Measurements from ENCODE around the gene YPEL5. TPM values are rescaled to one million over a fixed set of nuclear protein-coding genes. Genes with fewer than 3 reads are reported as not detected.

The YPEL5 gene
- total and polyA plus RNA-seq, 10 donors = 68.2 to 139 (median 94.3) TPM

GRCh38 chr2:30113617-30114293, 33.1 kb upstream of the YPEL5 start:
- TF ChIP-seq POLR2AphosphoS5 (IDR thresholded peaks at IDR 0.05) (no peak), CTCF (IDR thresholded peaks at IDR 0.05 in 8 of 11, conservative IDR thresholded peaks at IDR 0.05 in 3 of 11) (no peak), POLR2A (IDR thresholded peaks at IDR 0.05) (no peak)
- no peaks in the 10 kb centered on the region for H3K9me3 ChIP-seq
- H3K4me1 ChIP-seq = peaks cover 0 to 7% (median 3%) of the 10 kb centered on the region in 6 donors
- no peak for DNase-seq
- 51 to 75% (median 65%) methylated on average over 5 of the region's 5 CpGs for WGBS, 5 donors
- intact Hi-C loops (cut with DNase I; ENCODE audit: low total_unique reads) = loop anchor here (2.0 kb wide), 1 partner anchor 23 kb away; no protein-coding TSS in a partner anchor
- no peaks in the 10 kb centered on the region for H3K36me3 ChIP-seq
- H3K27ac ChIP-seq = no peak overlapping the region
- no peak overlapping the region for H3K4me3 ChIP-seq
- H3K27me3 ChIP-seq (replicated peaks in 1 of 7) = no peaks in the 10 kb centered on the region

- Histone ChIP-seq H3K9me3 (no peaks in the 10 kb centered on the region), H3K4me3 (no peak overlapping the region), H3K27ac (no peak overlapping the region), H3K27me3 (replicated peaks in 1 of 7) (no peaks in the 10 kb centered on the region), H3K4me1 (peaks cover 0 to 7% (median 3%) of the 10 kb centered on the region in 6 donors), H3K36me3 (no peaks in the 10 kb centered on the region)
- TF ChIP-seq POLR2A (IDR thresholded peaks at IDR 0.05) (no peak), POLR2AphosphoS5 (IDR thresholded peaks at IDR 0.05) (no peak), CTCF (IDR thresholded peaks at IDR 0.05 in 8 of 11, conservative IDR thresholded peaks at IDR 0.05 in 3 of 11) (peak; percentile 46 to 87 (median 81))
- peak; percentile 78 for DNase-seq
- intact Hi-C loops (cut with DNase I; ENCODE audit: low total_unique reads) = loop anchor here (2.0 kb wide), 1 partner anchor 25 kb away; no protein-coding TSS in a partner anchor
- WGBS, 5 donors = 54 to 66% (median 58%) methylated on average over 19 of the region's 19 CpGs
Observed at GRCh38 chr2:30115141-30115980, 31.4 kb upstream of the YPEL5 start.

GRCh38 chr2:30115981-30116285, 30.9 kb upstream of the YPEL5 start:
- no peak for DNase-seq
- H3K4me1 ChIP-seq = peaks cover 0 to 7% (median 3%) of the 10 kb centered on the region in 6 donors
- no peaks in the 10 kb centered on the region for H3K9me3 ChIP-seq
- no peak overlapping the region for H3K4me3 ChIP-seq
- TF ChIP-seq POLR2A (IDR thresholded peaks at IDR 0.05) (no peak), CTCF (IDR thresholded peaks at IDR 0.05 in 8 of 11, conservative IDR thresholded peaks at IDR 0.05 in 3 of 11) (peak in 4 of 11 experiments; percentile 6 to 44 (median 34)), POLR2AphosphoS5 (IDR thresholded peaks at IDR 0.05) (no peak)
- no peaks in the 10 kb centered on the region for H3K36me3 ChIP-seq
- H3K27ac ChIP-seq = no peak overlapping the region
- WGBS, 5 donors = 64 to 73% (median 66%) methylated on average over 5 of the region's 5 CpGs
- intact Hi-C loops (cut with DNase I; ENCODE audit: low total_unique reads) = loop anchor here (2.0 kb wide), 1 partner anchor 25 kb away; no protein-coding TSS in a partner anchor
- H3K27me3 ChIP-seq (replicated peaks in 1 of 7) = no peaks in the 10 kb centered on the region

- TF ChIP-seq POLR2A (IDR thresholded peaks at IDR 0.05) (no peak), CTCF (IDR thresholded peaks at IDR 0.05 in 8 of 11, conservative IDR thresholded peaks at IDR 0.05 in 3 of 11) (no peak), POLR2AphosphoS5 (IDR thresholded peaks at IDR 0.05) (no peak)
- Histone ChIP-seq H3K27ac (no peak overlapping the region), H3K4me1 (no peaks in the 10 kb centered on the region), H3K27me3 (replicated peaks in 1 of 7) (peaks cover 0 to 12% (median 0%) of the 10 kb centered on the region in 7 donors), H3K9me3 (peaks cover 0 to 3% (median 0%) of the 10 kb centered on the region in 8 donors), H3K36me3 (no peaks in the 10 kb centered on the region), H3K4me3 (no peak overlapping the region)
- intact Hi-C loops (cut with DNase I; ENCODE audit: low total_unique reads) = no loop called here
- DNase-seq = no peak
- WGBS, 5 donors = 56 to 94% (median 90%) methylated on average over 2 to 3 of the region's 3 CpGs
Observed at GRCh38 chr2:30122362-30122761, 24.4 kb upstream of the YPEL5 start.

All from spleen (tissue), 11 donors.